Endometrium (tissue), 2 donors: Measurements from ENCODE around the gene ARRB1.
A peak's percentile ranks its signal among the peaks of the same experiment; 100 is the strongest.
"Not testable (repeated sequence)": the region's sequence is repeated elsewhere in the genome, so short reads cannot be mapped to it uniquely, and the experiment has no call there.

Experiments
- FAIRE-seq: peaks from 2 replicates; lab custom pipeline; 2012; peaks lifted over from hg19 to GRCh38; lab: Jason Lieb, UNC
- donor health status: control.
- donor health status: control.

ARRB1 gene

DNA sequence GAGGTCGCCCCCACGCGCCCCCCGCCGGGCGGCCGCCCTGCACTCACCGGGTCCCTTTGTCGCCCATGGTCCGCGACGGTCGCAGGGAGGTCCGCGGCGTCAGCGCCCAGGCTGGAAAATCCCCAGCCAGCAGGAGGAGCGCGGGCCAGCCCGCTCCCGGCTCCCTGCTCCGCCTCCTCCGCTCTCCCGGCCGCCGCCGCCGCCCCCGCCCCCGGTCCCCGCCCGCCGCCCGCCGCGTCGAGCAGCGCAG, at the start of gene ARRB1:
TSS of gene ARRB1 (minus strand) at position 121 of the 250 bp plus-strand sequence. CDS start at position 67, 54 bp downstream.
- FAIRE-seq = no peak

- no peak for FAIRE-seq
These were observed 48.8 kb upstream of the ARRB1 start for GRCh38 chr11:75400146-75400865.

DNA sequence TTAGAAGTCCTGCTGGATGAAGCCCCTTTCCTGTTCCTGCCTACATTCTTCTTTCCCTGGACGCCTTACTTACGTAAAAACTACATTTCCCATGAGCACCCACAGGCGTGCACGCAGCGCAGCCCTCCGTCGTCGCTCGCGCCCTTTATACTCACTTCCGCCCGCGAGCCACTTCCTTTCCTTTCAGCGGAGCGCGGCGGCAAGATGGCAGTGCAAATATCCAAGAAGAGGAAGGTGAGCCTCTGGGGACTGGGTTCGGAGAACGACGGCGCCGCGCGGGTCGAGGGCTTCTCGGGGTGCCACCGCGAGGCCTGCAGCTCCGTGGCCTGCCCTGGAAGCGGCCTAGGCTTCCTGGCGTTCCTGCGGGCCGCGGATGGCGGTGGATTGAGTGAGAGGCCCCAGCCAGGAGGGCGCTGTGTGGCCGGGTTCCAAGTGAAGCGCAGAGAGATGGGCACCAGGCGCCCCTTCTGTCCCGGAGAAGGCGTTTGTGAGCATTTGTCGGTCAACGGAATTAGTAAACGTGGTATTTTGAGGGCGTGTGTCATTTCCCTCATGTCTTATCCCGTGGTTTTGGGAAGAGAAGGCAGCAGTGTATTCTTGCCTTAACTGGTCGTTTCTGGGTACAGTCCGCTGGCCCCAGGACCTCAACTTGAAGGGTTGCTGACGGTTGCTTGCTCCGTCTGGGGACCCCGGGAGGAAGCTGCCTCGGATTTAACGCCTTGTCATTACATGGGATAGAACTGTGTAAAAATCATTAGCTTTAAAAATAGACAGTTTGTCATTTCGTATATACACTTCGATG, 48.1 kb upstream of the ARRB1 start, which contains the start of gene RPS3:
TSS of gene RPS3 (plus strand) at position 175 of the 802 bp plus-strand sequence. CDS start at position 205, 30 bp downstream.
- FAIRE-seq = no peak

DNA sequence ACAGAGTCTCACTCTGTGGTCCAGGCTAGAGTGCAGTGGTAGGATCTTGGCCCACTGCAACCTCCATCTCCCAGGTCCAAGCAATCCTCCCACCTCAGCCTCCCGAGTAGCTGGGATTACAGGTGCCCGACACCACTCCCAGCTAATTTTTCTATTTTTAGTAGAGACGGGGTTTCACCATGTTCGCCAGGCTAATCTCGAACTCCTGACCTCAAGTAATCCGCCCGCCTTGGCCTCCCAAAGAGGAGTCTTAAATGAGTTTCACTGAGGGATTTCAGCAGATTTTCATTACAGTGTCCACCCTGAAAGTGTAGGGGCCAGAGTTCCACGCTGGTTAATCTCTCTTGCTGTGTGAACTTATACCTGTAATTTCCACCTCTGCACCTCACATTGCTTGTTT, 47.4 kb upstream of the ARRB1 start:
- no peak for FAIRE-seq

GRCh38 chr11:75394085-75394840, 42.8 kb upstream of the ARRB1 start:
- FAIRE-seq = no peak

DNA sequence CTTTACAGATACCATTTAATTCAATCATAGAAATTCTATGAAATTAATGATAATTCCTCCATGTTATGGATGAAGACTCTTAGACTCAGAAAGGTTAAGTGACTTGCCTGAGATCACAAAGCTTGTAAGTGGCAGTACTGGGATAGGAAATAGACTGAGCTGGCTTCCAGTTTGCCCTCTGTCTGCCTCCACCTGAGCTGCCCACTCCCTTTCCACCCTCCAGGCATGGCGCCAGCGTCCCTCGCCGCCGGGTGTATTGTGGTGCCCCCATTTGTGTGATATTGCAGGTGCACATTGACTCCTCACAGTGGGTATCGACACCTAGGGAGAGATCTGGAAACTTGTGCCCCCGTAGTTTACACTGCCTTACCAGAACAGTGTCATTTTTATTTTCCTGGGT, 38.5 kb upstream of the ARRB1 start:
- no peak for FAIRE-seq

DNA sequence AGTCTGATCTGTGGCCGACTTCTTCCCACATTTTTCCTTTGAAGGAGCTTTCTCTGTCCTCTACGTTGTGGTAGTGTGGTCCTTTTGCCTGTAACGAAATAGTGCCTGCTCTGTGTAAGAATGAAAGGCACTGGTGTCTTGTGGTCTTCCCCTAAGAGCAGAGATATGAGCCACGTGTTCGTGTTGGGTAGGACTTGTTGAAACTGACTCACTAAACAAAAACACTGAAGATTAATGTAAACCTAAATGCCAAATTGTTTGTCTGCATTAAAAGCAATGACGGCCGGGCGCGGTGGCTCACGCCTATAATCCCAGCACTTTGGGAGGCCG, 37.8 kb upstream of the ARRB1 start:
- no peak for FAIRE-seq

- FAIRE-seq = peak; percentile 4
These were observed 37.2 kb upstream of the ARRB1 start for GRCh38 chr11:75388386-75389275.

DNA sequence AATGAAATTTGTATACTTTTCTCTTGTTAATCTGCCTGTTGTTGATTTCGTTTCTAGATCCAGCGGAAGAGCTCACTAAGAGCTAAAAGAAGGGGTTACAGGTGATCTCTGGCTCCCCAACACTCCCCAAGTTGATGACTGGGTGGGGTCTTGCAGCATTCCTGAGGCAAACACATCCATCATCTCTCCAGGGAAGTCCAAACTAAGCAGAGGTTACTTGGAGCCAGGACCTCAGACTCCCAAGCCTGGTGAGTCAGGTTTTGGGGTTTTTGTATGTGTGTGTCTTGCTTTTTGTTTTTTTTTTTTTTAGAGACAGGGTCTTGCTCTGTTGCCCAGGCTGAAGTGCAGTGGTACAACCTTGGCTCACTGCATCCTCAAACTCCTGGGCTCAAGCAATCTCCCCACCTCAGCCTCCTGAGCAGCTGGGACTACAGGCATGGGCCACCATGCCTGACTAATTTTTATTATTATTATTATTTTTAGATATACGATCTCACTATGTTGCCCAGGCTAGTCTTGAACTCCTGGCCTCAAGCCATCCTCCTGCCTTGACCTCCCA, 36.4 kb upstream of the ARRB1 start:
- FAIRE-seq = no peak

DNA sequence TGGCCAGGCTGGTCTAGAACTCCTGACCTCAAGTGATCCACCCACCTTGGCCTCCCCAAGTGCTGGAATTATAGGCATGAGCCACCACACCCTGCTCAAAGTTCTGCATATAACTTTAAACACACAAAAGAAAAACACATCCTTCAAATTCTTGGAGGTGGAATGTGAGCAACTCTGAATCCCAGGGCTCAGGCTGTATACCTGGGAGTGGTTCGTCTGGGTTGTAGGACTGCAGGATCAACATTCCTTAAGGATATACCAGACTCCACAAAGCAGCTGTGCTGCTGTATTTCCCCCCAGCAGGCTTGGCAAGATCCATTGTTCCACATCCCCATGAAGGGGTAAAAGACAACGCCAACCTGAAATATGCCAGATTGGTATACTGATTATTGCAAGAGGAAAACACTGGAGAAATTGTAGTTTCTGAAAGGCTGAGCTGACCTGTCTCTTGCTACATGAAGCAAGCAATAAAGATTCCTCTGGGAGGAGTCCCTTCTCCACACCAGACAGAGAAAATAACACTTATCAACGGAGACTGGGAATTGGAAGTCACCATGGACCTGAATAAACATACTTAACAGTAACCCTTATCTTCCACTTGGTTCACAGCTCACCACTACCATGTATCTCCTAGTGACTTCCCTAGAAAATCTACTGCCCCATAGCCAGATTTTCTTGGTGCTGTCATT, 35.6 kb upstream of the ARRB1 start:
- no peak for FAIRE-seq

- FAIRE-seq = no peak
These were observed 33.1 kb upstream of the ARRB1 start for GRCh38 chr11:75384438-75385080.

- FAIRE-seq = no peak
These were observed 31.8 kb upstream of the ARRB1 start for GRCh38 chr11:75383246-75383645.

DNA sequence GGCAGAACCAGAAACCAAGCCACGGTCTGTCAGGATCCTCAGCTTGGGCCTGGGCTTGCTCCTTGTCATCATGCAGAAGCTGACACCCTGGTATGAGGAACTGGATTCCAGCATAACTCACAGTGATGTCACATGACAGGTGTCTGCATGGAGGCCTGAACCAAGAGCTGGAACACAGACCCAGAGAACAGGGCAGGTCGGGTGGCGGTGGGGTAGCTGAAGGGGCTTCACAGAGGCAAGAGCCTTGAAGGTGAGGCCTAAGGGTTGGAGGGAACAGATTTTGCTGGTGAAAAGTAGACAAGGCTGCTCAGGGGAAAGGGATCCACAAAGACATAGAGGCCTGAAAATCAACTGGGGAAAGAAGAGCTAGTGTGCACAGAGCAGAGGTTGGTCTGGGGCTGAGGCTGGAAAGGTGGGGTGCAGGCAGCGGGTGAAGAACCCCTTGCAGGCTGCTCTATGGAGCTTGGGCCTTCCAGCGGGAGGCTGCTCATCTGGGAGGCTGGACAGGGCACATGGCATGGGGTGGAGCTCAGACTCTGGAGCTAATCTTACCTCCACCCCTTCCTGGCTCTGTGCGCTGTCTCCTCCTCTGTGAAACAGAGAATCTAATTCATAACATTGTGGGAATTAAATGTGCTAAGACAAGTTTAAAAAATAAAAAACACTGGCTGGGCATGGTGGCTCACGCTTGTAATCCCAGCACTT, 29.4 kb upstream of the ARRB1 start:
- no peak for FAIRE-seq

DNA sequence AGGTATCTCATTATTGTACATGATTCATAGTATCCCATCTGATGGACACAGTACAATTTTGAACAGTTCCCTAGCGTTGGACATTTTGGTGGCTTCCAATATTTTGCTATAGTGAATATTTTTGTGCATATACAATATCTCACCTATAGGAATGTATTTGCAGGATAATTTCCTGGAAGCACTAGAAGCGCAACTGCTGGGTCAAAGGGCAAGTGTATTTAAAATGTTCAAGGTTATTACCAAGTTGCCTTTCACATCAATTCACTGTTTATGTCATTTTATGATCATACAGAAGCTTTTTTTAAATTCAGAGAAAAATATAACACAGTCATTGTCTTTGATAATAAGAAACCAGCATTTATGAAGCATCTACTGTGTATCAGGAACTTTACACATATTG, 28.8 kb upstream of the ARRB1 start:
- FAIRE-seq = no peak

DNA sequence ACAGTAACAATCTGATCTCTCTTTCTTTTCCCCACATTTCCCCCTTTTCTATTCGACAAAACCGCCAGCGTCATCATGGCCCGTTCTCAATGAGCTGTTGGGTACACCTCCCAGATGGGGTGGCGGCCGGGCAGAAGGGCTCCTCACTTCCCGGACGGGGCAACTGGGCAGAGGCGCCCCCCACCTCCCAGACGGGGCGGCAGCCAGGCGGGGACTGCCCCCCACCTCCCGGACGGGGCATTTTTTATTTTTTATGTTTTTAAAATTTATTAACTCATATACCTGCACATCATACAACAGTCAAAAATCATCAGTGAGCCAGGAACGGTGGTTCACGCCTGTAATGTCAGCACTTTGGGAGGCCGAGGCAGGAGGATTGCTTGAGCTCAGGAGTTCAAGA, 27.3 kb upstream of the ARRB1 start:
- FAIRE-seq = not testable (repeated sequence)

DNA sequence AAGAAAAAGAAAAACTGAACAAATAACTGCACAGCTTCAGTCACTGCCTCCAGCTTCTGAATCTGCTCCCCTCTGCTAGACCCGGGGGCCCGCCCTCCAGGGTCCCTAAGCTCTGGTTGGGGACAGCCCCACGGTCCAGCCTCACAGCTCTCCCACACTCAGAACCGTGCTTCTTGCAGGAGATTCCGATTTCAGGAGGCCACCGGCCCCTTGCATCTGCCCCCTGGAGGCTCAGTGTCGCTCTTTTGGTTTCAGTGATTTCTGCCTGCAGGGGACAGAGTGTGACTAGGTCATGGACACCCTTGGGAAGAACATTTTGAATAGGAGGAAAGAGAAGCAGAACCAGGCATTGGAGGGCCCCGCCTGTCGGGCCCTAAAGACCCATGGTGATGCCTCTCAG, 24.7 kb upstream of the ARRB1 start:
- no peak for FAIRE-seq

DNA sequence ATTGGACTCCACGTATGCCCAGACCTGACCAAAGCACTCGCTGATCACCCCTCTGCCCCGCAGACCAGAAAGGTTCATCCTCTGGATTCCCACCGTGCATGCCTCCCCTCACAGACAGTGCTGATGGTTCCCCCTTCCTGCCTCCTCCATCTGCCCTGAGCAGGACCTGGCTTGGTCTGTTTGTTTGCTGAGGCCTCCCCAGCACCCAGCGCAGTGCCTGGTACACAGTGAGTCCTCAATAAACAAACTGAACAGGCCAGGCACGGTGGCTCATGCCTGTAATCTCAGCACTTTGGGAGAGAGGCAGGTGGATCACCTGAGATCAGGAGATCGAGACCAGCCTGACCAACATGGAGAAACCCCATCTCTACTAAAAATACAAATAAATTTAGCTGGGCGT, 24.2 kb upstream of the ARRB1 start:
- FAIRE-seq = no peak

GRCh38 chr11:75374646-75375045, 23.2 kb upstream of the ARRB1 start:
- FAIRE-seq = no peak

DNA sequence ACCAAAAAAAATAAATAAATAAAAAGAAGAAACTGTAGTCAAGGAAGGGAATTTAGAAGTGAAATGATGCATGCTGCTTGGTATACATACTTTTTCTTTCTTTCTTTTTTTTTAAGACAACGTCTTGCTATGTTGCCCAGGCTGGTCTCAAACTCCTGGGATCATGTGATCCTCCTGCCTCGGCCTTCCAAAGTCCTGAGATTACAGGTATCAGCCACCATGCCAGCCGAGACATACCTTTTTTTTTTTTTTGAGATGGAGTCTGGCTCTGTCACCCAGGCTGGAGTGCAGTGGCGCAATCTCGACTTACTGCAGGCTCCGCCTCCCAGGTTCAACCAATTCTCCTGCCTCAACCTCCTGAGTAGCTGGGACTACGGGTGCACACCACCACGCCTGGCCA, 21.7 kb upstream of the ARRB1 start:
- FAIRE-seq = no peak
